ENCODE results near the gene C18orf32.
"Not testable (repeated sequence)": the region's sequence is repeated elsewhere in the genome, so short reads cannot be mapped to it uniquely, and the experiment has no call there.

The C18orf32 gene

GRCh38 chr18:49500201-49500921 lies 13.3 kb upstream of the C18orf32 start:
- no peak for DNase-seq

GRCh38 chr18:49499046-49499637 lies 12.1 kb upstream of the C18orf32 start:
- no peak for DNase-seq

GRCh38 chr18:49495480-49495879 lies 8.4 kb upstream of the C18orf32 start:
- no peak for DNase-seq

- no peak for DNase-seq
Measured at GRCh38 chr18:49495076-49495475, 8.0 kb upstream of the C18orf32 start.

GRCh38 chr18:49494660-49495059 lies 7.6 kb upstream of the C18orf32 start:
- DNase-seq: no peak

DNA sequence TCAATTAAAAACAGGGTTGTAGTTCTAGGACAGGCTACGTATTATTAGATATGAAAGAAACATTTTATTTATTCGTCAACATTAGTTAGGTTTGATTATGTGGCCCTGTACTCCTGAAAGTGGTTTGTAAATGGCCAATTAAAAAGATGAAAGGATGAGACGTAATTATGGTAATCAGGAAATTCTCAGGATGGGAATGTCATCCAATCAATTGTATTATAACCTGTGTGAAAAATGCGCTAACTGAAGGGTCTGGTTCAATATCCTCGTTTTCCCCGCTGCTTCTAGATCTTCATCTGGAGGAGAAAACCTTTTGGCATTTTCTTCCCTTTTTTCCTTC lies 5.6 kb upstream of the C18orf32 start:
- no peak for DNase-seq

DNA sequence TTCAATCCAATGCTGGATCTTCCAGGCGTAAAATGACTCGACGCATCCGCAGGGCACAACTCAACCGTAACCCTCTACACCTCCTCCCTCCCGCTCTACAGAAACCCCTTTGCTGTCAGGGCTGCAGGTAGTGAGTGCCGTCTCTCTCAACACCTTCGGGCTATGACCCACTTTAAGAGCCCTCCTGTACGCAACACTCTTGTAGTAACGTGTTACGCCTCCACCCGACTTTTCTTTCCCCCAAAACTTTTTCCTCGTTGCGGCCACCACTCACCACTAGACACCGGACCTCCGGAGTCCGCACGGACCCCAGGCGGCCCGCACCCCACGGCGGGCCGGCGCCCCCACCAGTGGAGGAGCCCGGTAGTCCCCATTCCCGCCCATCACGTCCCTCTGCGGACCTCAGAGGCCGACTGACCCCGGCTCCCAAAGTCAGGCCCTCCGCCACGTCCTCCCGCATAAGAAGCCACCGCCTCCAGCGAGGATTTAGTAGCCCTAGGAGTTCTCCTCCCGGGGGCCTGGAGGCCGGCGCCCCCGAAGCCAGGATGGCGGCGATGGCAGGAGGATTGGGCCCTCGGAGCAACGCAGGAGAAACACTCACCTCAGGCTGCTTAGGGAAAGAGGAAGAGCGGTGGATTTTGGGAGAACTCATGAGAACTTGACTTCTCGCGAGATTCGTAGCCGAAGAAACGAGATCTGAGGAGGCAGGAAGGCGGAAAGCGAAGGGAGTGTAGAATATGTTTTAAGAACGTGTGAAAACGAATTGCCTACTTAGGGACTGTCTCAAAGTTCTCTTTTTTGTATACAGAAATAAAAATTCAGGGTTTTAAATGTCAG lies 5.0 kb upstream of the C18orf32 start, which contains the start of gene RPL17:
RPL17 (minus strand) TSS at position 609 of the 837 bp plus-strand sequence.
- peak; percentile 79 for DNase-seq

GRCh38 chr18:49491534-49491856 lies 4.5 kb upstream of the C18orf32 start:
- no peak for DNase-seq

DNA sequence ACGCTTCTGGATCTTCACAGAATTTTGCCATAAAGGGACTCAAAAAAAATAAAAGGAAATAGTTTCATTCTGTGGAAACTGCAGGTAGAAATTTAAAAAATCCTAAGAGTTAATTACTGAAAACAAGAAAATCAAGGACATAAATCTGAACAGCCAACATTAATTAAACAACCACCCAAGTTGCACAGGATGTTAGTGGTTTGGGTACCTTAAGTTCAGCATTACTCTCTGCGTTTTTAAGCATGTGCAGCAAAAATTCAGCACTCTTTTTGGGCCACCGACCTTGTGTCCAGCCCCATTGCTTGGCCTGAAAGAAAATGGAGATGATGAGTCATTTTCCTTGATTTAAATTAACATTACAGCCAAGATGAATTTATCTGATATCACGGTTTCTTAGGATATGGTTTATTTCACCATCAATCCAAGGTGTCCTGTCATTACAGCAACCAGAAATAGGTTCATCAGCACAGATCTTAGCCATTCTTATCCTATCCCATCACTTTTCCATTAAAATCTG lies 3.3 kb upstream of the C18orf32 start:
- no peak for DNase-seq

GRCh38 chr18:49487711-49488310 lies 777 bp upstream of the C18orf32 start:
- no peak for DNase-seq

DNA sequence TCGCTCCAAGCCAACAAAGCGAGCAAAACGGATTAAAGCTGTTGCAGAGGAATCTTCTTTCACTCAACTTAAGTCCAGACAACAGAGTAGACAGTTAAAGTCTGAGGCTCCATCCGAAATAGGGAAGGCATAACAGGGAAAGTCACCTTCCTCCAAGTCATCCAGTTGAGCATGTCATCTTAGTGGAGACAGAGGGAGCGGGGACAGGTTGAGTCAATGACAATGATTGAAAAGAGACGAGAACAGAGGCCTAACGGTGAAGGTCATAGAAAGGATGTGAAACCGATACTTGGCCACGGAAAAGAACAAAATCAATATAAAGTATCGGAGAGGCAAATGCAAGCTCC lies 455 bp downstream of the C18orf32 start:
- no peak for DNase-seq

DNA sequence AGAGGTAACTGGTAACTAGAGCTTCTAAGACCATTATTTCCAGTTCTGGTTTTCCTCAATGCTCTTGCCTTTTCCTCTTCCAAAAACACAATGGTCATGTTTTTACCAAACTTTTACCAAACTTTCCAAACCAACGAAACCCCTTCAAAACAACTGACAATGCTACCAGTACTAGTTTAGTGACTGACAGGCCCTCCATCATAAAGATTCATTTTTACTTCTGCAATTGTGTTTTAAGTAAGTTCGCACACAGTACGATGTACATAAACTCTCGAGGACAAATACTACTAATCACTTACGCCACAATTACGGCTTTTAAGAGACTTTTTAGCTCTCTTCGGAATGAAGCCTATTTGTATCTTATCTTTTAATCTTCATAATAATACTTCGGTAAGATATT lies 900 bp downstream of the C18orf32 start:
- no peak for DNase-seq

DNA sequence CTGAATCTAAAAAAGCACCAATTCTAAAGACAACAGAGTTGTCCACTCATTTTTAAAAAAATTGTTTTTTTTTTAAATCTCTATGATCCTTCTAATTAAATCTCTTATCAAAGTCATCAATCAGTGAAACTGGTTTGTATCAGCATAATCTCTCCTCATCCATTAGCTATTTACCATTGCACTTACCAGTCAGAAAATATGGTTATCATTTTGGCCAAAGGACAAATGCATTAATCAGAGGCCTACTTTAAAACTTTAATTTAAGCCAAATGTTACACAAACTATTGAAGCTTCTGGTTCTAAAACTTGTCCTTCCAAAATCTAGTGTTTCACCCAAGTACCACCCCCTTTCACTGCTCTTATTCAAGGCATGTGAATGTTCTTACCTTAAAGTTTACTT lies 3.8 kb downstream of the C18orf32 start:
- DNase-seq: no peak

- DNase-seq: no peak
Measured at GRCh38 chr18:49481907-49482306, 5.1 kb downstream of the C18orf32 start.

GRCh38 chr18:49481317-49481716 lies 5.7 kb downstream of the C18orf32 start:
- no peak for DNase-seq

DNA sequence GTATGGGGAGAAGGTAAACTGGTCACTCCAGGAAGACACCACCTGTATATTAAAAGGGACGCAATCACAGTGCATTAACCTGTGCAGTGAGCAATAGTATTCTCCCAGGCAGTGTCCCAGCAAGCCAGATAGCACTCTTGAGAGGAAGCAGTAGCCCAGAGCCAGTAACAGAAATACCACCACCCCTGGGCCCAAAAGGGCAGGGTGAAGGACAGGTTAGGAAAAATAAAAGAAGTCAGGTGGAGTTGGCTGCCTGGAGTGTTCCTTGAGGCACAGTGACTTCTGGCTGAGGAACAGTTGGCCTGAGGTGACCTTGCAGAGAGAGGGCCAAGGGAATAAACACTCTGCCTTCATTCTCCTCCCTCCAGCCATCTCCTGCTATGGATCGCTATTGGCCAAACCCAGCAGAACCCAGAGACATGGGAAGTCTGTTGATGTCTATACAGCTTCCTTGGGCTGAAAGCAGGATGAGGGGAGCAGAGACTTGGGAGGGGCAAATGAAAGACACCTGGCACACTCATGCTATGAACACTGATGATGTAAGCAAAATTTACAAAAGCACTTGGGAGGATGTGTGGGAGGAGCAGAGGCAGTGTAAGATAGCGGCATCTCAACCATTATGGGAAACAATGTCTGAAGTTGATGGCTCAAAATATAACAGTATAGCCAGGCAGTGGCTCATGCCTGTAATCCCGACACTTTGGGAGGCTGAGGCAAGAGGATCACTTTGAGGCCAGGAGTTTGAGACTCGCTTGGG lies 7.5 kb downstream of the C18orf32 start:
- DNase-seq: no peak

- DNase-seq: no peak
Measured at GRCh38 chr18:49476664-49477411, 10.2 kb downstream of the C18orf32 start.

DNA sequence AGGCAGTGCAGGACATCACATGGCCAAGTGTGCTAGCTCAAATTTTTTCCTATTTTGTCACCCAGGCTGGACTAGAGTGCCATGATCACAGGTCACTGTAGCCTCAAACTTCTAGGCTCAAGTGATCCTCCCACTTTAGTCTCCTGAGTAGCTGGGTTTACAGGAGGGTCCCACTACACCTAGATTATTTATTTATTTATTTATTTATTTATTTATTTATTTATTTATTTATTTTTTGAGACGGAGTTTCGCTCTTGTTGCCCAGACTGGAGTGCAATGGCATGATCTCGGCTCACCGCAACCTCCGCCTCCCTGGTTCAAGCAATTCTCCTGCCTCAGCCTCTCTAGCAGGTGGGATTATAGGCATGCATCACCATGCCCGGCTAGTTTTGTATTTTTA lies 12.1 kb downstream of the C18orf32 start:
- not testable (repeated sequence) for DNase-seq

- no peak for DNase-seq
Measured at GRCh38 chr18:49473721-49474120, 13.3 kb downstream of the C18orf32 start.

DNA sequence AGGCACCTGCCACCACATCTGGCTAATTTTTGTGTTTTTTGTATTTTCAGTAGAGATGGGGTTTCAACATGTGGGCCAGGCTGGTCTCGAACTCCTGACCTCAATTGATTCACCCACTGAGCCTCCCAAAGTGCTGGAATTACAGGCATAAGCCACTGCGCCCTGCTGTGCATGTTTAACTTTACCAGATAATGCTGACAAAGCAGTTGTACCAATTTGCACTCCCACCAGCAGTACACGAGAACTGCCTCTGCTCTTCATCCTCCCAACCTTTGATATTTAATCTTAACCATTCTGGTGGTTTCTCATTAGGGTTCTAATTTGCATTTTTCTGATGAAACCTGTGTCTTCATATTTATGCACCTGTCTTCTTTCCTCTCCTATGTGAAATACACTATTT lies 14.6 kb downstream of the C18orf32 start:
- DNase-seq: no peak

DNA sequence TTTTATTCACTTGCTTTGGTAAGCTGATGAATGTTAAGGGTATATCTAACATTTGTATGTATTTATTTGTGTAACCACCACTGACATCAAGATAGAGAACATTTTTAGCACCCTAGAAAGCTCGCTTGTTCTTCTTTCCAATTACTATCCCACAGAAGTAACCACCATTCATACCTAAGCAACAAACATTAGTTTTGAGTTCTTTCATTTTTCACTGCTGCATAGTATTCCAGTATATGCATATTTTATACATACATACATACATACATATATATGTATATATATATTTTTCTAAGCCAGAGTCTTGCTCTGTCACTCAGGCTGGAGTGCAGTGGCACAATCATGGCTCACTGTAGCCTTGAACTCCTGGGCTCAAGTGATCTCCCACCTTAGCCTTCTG lies 15.5 kb downstream of the C18orf32 start:
- no peak for DNase-seq

DNA sequence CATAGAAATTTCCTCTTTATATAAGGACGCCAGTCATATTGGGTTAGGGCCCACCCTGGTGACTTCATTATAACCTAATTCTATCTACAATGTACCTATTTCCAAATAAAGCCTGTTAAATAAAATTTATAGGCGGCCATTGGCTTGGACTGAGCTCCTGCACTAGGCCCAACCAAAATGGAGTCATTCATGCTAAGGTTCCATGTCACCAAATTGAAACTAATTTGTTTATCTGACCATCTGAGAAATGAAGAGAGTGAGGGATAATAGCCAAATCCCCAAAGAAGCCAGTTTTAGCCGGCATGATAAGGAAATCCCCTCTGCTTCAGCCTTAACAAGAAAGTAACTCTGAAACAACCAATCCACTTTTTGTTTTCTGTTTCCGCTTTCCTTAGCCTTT lies 19.4 kb downstream of the C18orf32 start:
- DNase-seq: no peak
